Left lung (tissue), 14 donors: ENCODE measurements around the gene CCDC188. TPM values are rescaled to one million over a fixed set of nuclear protein-coding genes. Genes with fewer than 3 reads are reported as not detected.

Experiments used
- ATAC-seq: fragments of 200-7000 bp; cut with Tn5 transposase; one replicate; pipeline ENCODE4 v1.9.1; 2020; ENCODE audit warnings: moderate library complexity
- DNase-seq, 4 donors: peaks; one replicate each; pipeline ENCODE4 v3.0.0-alpha.2; 2013 to 2020
- H3K27ac ChIP-seq, 2 donors: fragments of 200-600 bp; sonication (generic) in 1 of 2; one replicate each; pipeline versions ENCODE4 v1.5.0 to v1.8.0; 2020 to 2021
- H3K27me3 ChIP-seq, 2 donors: fragments of 200-600 bp; sonication (generic) in 1 of 2; one replicate each; pipeline versions ENCODE4 v1.5.0 to v1.8.0; 2020 to 2021
- H3K36me3 ChIP-seq, 2 donors: fragments of 200-600 bp; sonication (generic) in 1 of 2; one replicate each; pipeline versions ENCODE4 v1.5.0 to v1.8.0; 2020 to 2021
- H3K4me1 ChIP-seq, 2 donors: fragments of 200-600 bp; one replicate each; pipeline ENCODE4 v1.8.0; 2021
- H3K4me3 ChIP-seq, 2 donors: fragments of 200-600 bp; sonication (generic) in 1 of 2; one replicate each; pipeline versions ENCODE4 v1.5.0 to v1.8.0; 2020 to 2021; ENCODE audit warnings: mild to moderate bottlenecking in 1 of 2
- H3K9me3 ChIP-seq, 2 donors: fragments of 200-600 bp; sonication (generic) in 1 of 2; one replicate each; pipeline versions ENCODE4 v1.5.0 to v1.8.0; 2020 to 2021
- CTCF ChIP-seq, 2 donors: fragments of 200-600 bp; sonication (generic) in 1 of 2; IDR thresholded peaks; one replicate each; pipeline versions ENCODE4 v1.5.0 to v1.8.0; 2021; ENCODE audit warnings: antibody characterized with exemption in 2 of 2
- intact Hi-C, 2 donors: fragments of 100-400 bp; cut with DNase I; formaldehyde crosslinking; loops; one replicate each; pipeline versions ENCODE4 v1.11.2 to v1.14.2; 2022
- long read RNA-seq, 12 donors: library from polyadenylated mRNA in 2 of 12; unstranded in 2 of 12; transcript quantifications; one replicate each; pipeline ENCODE4 v2.0.0 and lab custom pipeline, GENCODE V29; 2019 to 2026
- polyA plus RNA-seq, 6 donors: library from polyadenylated mRNA; unstranded; fragments of 120-200 nt; gene quantifications; one replicate each; pipeline ENCODE4 v1.2.1, GENCODE V29; 2013; ENCODE audit not compliant: insufficient read length in 6 of 6
- total RNA-seq, 2 donors: library from RNA; stranded (reverse); fragmentation: NEBNext Ultra II Directional; extraction: Animal tissue kit (Norgen Biotek cat#: 25700); gene quantifications; one replicate each; pipeline ENCODE4 v1.2.1, GENCODE V29; 2021
- donor health status: DM: no; HTN: yes; CAD: no.
- donor health status: DM: no; HTN: no; CAD: no.

The CCDC188 gene
- total RNA-seq: 1 to 10 TPM; 1.1 to 1.4 TPM
- polyA plus RNA-seq: 1 to 10 TPM; 1.1 to 3.9 (median 2.0) TPM
- long read RNA-seq, donor 1: 0 reads
- long read RNA-seq, donor 2: 0 reads
- long read RNA-seq, donor 3: 0 reads
- long read RNA-seq, donor 4: 0 reads
- long read RNA-seq, donor 5: 0 reads
- long read RNA-seq, donor 6: 0 reads
- long read RNA-seq, donor 7: 0 reads
- long read RNA-seq, donor 8: 0 reads
- long read RNA-seq, donor 9: 0 reads
- long read RNA-seq, donor 10, partial matches to known transcripts: 0 of 1 reads
- long read RNA-seq, donor 10, other reads (novel, unspliced or antisense): 1 of 1 reads
- long read RNA-seq, donor 11: 0 reads
- long read RNA-seq, donor 12: 0 reads

GRCh38 chr22:20150381-20151275 is at the start of gene CCDC188:
CCDC188 (minus strand) TSS chr22:20151055; CDS start chr22:20150986, 69 bp downstream.
- Histone ChIP-seq H3K9me3 (no peaks in the 10 kb centered on the region), H3K36me3 (peaks cover 0 to 1% of the 10 kb centered on the region in 2 donors), H3K4me1 (peaks cover 0 to 2% of the 10 kb centered on the region in 2 donors), H3K27me3 (peaks cover 0 to 21% of the 10 kb centered on the region in 2 donors), H3K27ac (no peak within 1 kb of the TSS), H3K4me3 (no peak within 1 kb of the TSS)
- intact Hi-C loops: loop anchor here in 1 of 2 donors (10.0 kb wide), 1 partner anchor 134 kb away; no protein-coding TSS in a partner anchor
- ATAC-seq (no peak), DNase-seq (no peak)
- no peak for TF ChIP-seq CTCF (IDR thresholded peaks at IDR 0.05)

DNA sequence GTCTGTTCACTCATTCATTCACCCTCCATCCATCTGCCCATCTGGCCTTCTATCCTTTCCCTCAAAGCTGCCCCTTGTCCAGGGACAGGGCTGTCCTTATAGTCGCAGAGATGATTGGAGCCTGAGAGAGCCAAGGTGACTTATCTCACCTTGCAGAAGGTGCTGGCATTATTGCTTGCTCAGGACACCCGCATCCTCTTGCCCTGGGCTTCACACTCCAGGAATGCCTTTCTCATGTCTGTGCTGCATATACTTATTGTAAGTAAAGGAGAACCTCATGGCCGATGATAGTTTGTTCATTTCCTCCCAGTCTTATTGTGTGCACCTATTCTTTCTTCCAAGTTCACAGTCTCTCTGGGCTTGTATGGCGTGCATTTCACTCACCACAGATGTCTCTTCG is 49.1 kb upstream of the CCDC188 start:
- H3K36me3 ChIP-seq: no peaks in the 10 kb centered on the region
- H3K27me3 ChIP-seq: no peaks in the 10 kb centered on the region
- H3K9me3 ChIP-seq: no peaks in the 10 kb centered on the region
- H3K4me1 ChIP-seq: peaks cover 17 to 23% of the 10 kb centered on the region in 2 donors
- no peak for TF ChIP-seq CTCF (IDR thresholded peaks at IDR 0.05)
- H3K27ac ChIP-seq: no peak overlapping the region
- no peak for DNase-seq
- H3K4me3 ChIP-seq: no peak overlapping the region
- no peak for ATAC-seq
- intact Hi-C loops: no loop called here

DNA sequence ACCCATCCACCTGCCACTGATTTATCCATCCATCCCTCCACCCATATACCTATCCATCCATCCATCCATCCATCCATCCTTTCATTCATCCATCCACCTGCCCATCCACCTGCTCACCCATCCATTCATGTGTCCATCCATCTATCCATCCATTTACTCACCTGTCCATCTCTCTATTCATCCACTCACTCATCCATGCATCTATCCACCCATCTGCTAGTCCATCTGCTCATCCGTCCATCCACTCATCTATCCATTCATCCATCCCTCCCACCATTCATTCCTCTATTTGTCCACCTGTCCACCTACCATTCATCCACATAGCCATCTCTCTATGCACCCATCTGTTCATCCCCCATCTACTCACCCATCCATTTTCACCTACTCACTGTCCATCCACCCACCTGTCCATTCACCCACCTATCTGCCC is 48.6 kb upstream of the CCDC188 start:
- Histone ChIP-seq H3K9me3 (no peaks in the 10 kb centered on the region), H3K36me3 (no peaks in the 10 kb centered on the region), H3K4me1 (peaks cover 13 to 19% of the 10 kb centered on the region in 2 donors), H3K27ac (no peak overlapping the region), H3K4me3 (no peak overlapping the region), H3K27me3 (no peaks in the 10 kb centered on the region)
- ATAC-seq (no peak), DNase-seq (no peak)
- intact Hi-C loops: no loop called here
- no peak for TF ChIP-seq CTCF (IDR thresholded peaks at IDR 0.05)

- intact Hi-C loops: no loop called here
- no peak for DNase-seq
Measured at GRCh38 chr22:20198557-20199319, 47.9 kb upstream of the CCDC188 start.

More at GRCh38 chr22:20198557-20199319, 47.9 kb upstream of the CCDC188 start:
- H3K36me3 ChIP-seq: no peaks in the 10 kb centered on the region
- H3K9me3 ChIP-seq: no peaks in the 10 kb centered on the region
- TF ChIP-seq CTCF (IDR thresholded peaks at IDR 0.05): no peak
- H3K4me3 ChIP-seq: no peak overlapping the region
- no peaks in the 10 kb centered on the region for H3K27me3 ChIP-seq
- peaks cover 7 to 12% of the 10 kb centered on the region in 2 donors for H3K4me1 ChIP-seq
- H3K27ac ChIP-seq: no peak overlapping the region
- no peak for ATAC-seq
